K562 (cell line): Measurements from ENCODE around the gene SLC8A2. TPM values are rescaled to one million over a fixed set of nuclear protein-coding genes. Genes with fewer than 3 reads are reported as not detected.

Experiments
- ATAC-seq: fragments of 200-7000 bp; cut with Tn5 transposase; 3 replicates; pipeline ENCODE4 v1.9.1; 2020; ENCODE audit warnings: moderate library complexity
- BruUV-seq: library from RNA; stranded (reverse); fragments of 400-500 nt; replicated peaks from 2 replicates; lab custom pipeline; 2021; lab: Mats Ljungman, UMichigan
- CTCF ChIA-PET: fragments of 300-600 bp; formaldehyde crosslinking; extraction: SDS; loops from one replicate; lab custom pipeline; 2021; ENCODE audit warnings: low intra/inter-chr PET ratio; lab: Yijun Ruan, JAX
- POLR2A ChIA-PET: fragments of 300-600, 350-650 bp; sonication (Branson Sonifier 250); formaldehyde crosslinking; extraction: SDS; loops from one replicate; lab custom pipeline; 2021; ENCODE audit warnings: antibody characterized with exemption, inconsistent platforms; lab: Yijun Ruan, JAX
- DNase-seq, 4 experiments: peaks; one replicate each; pipeline versions ENCODE4 v3.0.0 to v3.0.0-alpha.2; 2011 to 2018; ENCODE audit warnings: low spot score in 3 of 4, mixed read lengths in 3 of 4; ENCODE audit errors: extremely low read depth in 1 of 4
- FAIRE-seq: peaks from 2 replicates; lab custom pipeline; 2011; peaks lifted over from hg19 to GRCh38; lab: Jason Lieb, UNC
- H2AFZ ChIP-seq: 2 replicates; pipeline ENCODE4 v1.6.0; 2011; ENCODE audit warnings: low read depth, low read length, control low read depth, inconsistent platforms
- H3K27ac ChIP-seq: fragments of 200-600 bp; 3 replicates; pipeline ENCODE4 v1.8.0; 2011; ENCODE audit warnings: low read depth, mild to moderate bottlenecking, control low read depth, inconsistent platforms, low read length, moderate library complexity, mixed read lengths; ENCODE audit errors: extremely low read depth
- H3K27me3 ChIP-seq, 2 experiments: fragments of 300-600 bp in 1 of 2; 2 replicates in 1 of 2; 3 replicates in 1 of 2; pipeline versions ENCODE4 v1.6.0 to v1.8.0; 2011; ENCODE audit warnings: inconsistent platforms in 2 of 2, low read length in 2 of 2, mild to moderate bottlenecking in 1 of 2, mixed read lengths in 1 of 2, moderate library complexity in 1 of 2; ENCODE audit not compliant: control insufficient read depth in 2 of 2, insufficient read depth in 2 of 2
- H3K36me3 ChIP-seq: fragments of 300-600 bp; 3 replicates; pipeline ENCODE4 v1.8.0; 2011; ENCODE audit warnings: mild to moderate bottlenecking, low read length, inconsistent platforms; ENCODE audit not compliant: control insufficient read depth, insufficient read depth
- H3K4me1 ChIP-seq, 2 experiments: fragments of 200-600 bp in 1 of 2; replicated peaks in 1 of 2; 2 replicates in 1 of 2; 3 replicates in 1 of 2; pipeline versions ENCODE4 v1.5.1 to v1.8.0; 2011; ENCODE audit warnings: inconsistent platforms in 2 of 2, low read length in 2 of 2, mild to moderate bottlenecking in 1 of 2, mixed read lengths in 1 of 2, moderate library complexity in 1 of 2; ENCODE audit not compliant: control insufficient read depth in 2 of 2, insufficient read depth in 2 of 2
- H3K4me2 ChIP-seq: 2 replicates; pipeline ENCODE4 v1.6.1; 2011; ENCODE audit warnings: low read length, control low read depth, inconsistent platforms, mixed read lengths; ENCODE audit not compliant: insufficient read depth
- H3K4me3 ChIP-seq: fragments of 200-600 bp; sonication (generic), shearing (Covaris generic); 2 replicates; pipeline ENCODE4 v1.5.1; 2016; ENCODE audit warnings: control low read depth, inconsistent platforms
- H3K79me2 ChIP-seq: fragments of 200-600 bp; 3 replicates; pipeline ENCODE4 v1.8.0; 2011; ENCODE audit warnings: low read length, inconsistent platforms; ENCODE audit not compliant: control insufficient read depth, insufficient read depth
- H3K9ac ChIP-seq, 2 experiments: 2 replicates each; pipeline versions ENCODE4 v1.6.0 to v1.6.1; 2011; ENCODE audit warnings: low read depth in 2 of 2, low read length in 2 of 2, control low read depth in 1 of 2, inconsistent platforms in 1 of 2, mild to moderate bottlenecking in 1 of 2, mixed read lengths in 1 of 2; ENCODE audit not compliant: insufficient read depth in 1 of 2
- H3K9me1 ChIP-seq: one replicate; pipeline ENCODE4 v1.6.0; 2011; ENCODE audit warnings: inconsistent platforms, mild to moderate bottlenecking, low read length, moderate library complexity; ENCODE audit not compliant: control insufficient read depth, insufficient read depth
- H3K9me3 ChIP-seq: replicated peaks from 2 replicates; pipeline ENCODE4 v1.5.1; 2011; ENCODE audit warnings: low read depth, low read length, inconsistent platforms; ENCODE audit not compliant: control insufficient read depth, insufficient read depth
- H4K20me1 ChIP-seq: replicated peaks from 2 replicates; pipeline ENCODE4 v1.6.1; 2011; ENCODE audit warnings: low read length, inconsistent platforms, mixed read lengths; ENCODE audit not compliant: control insufficient read depth, insufficient read depth
- CREM ChIP-seq: IDR thresholded peaks from 2 replicates; pipeline ENCODE4 v1.6.1; 2014; ENCODE audit warnings: antibody characterized with exemption, low read depth
- E2F1 ChIP-seq: sonication (generic); formaldehyde crosslinking; IDR thresholded peaks from 2 replicates; pipeline ENCODE4 v1.8.1; 2023; ENCODE audit warnings: mild to moderate bottlenecking, missing genetic modification reagents, moderate library complexity
- HMGXB4 ChIP-seq: sonication (generic); formaldehyde crosslinking; IDR thresholded peaks from 2 replicates; pipeline ENCODE4 v1.8.1; 2023; ENCODE audit warnings: mild to moderate bottlenecking, missing genetic modification reagents
- ILK ChIP-seq: fragments of 450-650 bp; IDR thresholded peaks from 2 replicates; pipeline ENCODE4 v1.6.1; 2016; ENCODE audit warnings: missing genetic modification characterization, low read depth, mild to moderate bottlenecking, missing compliant biosample characterization, moderate library complexity, borderline replicate concordance
- MEIS2 ChIP-seq: fragments of 450-650 bp; IDR thresholded peaks from 2 replicates; pipeline ENCODE4 v1.6.1; 2014; ENCODE audit warnings: mild to moderate bottlenecking; ENCODE audit not compliant: partially characterized antibody
- NKRF ChIP-seq: fragments of 450-650 bp; IDR thresholded peaks from 2 replicates; pipeline ENCODE4 v1.6.1; 2016; ENCODE audit warnings: borderline replicate concordance
- OTX1 ChIP-seq: fragments of 450-650 bp; formaldehyde crosslinking; IDR thresholded peaks from 2 replicates; pipeline ENCODE4 v1.4.0; 2022; ENCODE audit warnings: mild to moderate bottlenecking
- PRMT5 ChIP-seq: sonication (generic); formaldehyde crosslinking; IDR thresholded peaks from 2 replicates; pipeline ENCODE4 v1.5.0; 2020; ENCODE audit warnings: missing genetic modification reagents
- SNAPC5 ChIP-seq: fragments of 250-450 bp; sonication (Bioruptor Pico); IDR thresholded peaks from 2 replicates; pipeline ENCODE4 v1.8.0; 2021; ENCODE audit warnings: moderate library complexity, mild to moderate bottlenecking, inconsistent platforms
- THRAP3 ChIP-seq: fragments of 450-650 bp; IDR thresholded peaks from 2 replicates; pipeline ENCODE4 v1.6.1; 2016; ENCODE audit warnings: mild to moderate bottlenecking, inconsistent platforms, borderline replicate concordance
- ZHX1 ChIP-seq: fragments of 150-350 bp; conservative IDR thresholded peaks from 2 replicates; pipeline ENCODE4 v1.6.1; 2014; ENCODE audit warnings: low read length
- ZNF274 ChIP-seq: IDR thresholded peaks from 2 replicates; pipeline ENCODE4 v1.6.1; 2011; ENCODE audit warnings: low read depth, mild to moderate bottlenecking, low read length, moderate library complexity, borderline replicate concordance
- ZNF347 ChIP-seq: fragments of 450-650 bp; formaldehyde crosslinking; IDR thresholded peaks from 2 replicates; pipeline ENCODE4 v1.4.0; 2020; ENCODE audit warnings: low read depth, mild to moderate bottlenecking, moderate library complexity
- ZNF584 ChIP-seq: fragments of 200-800 bp; sonication (Bioruptor generic); IDR thresholded peaks from 2 replicates; pipeline ENCODE4 v1.6.1; 2016; ENCODE audit warnings: low read depth, mild to moderate bottlenecking, missing genetic modification characterization, missing compliant biosample characterization
- WGBS: fragments of 100-300 bp; shearing (Covaris generic); methylation state at CpG from one replicate; pipeline ENCODE4 v1.1.6; 2016; ENCODE audit warnings: low coverage, mixed read lengths; ENCODE audit not compliant: insufficient coverage; ENCODE audit errors: missing lambda C conversion rate; 5-methylcytosine and 5-hydroxymethylcytosine counted together
- in situ Hi-C: fragments of 300-500 bp; cut with MboI; formaldehyde crosslinking; loops from 4 replicates; pipeline ENCODE4 v1.15.0; 2018; ENCODE audit warnings: inconsistent platforms, mixed read lengths
- intact Hi-C: fragments of 100-400 bp; cut with micrococcal nuclease; formaldehyde crosslinking; loops from 2 replicates; pipeline ENCODE4 v1.14.2; 2022
- polyA plus RNA-seq, 8 experiments: library from polyadenylated mRNA; depleted of rRNA in 4 of 8; stranded (reverse) in 5 of 8; unstranded in 3 of 8; fragments of >200 nt; fragmentation: Nextera tagmentation in 2 of 8; fragmentation: Illumina TruSeq in 1 of 8; extraction: Ambion mirVana in 2 of 8; extraction: Trizol in 1 of 8; gene quantifications; 2 replicates each; pipeline versions ENCODE4 v1.2.1 to v1.2.3, GENCODE V29; 2011 to 2014; ENCODE audit warnings: inconsistent platforms in 1 of 8, missing spikeins in 1 of 8
- total RNA-seq, 7 experiments: library from RNA; depleted of rRNA in 6 of 7; stranded (reverse); fragments of >200 nt in 6 of 7; fragmentation: Illumina TruSeq in 2 of 7; extraction: Trizol in 2 of 7; gene quantifications; 2 replicates each; pipeline versions ENCODE4 v1.2.1 to v1.2.3, GENCODE V29; 2011 to 2021; ENCODE audit warnings: low replicate concordance in 1 of 7

SLC8A2 gene
- total and polyA plus RNA-seq, 9 of the 15 experiments (the other 6 are each of a cell fraction or from before 2014, with no cell fraction given): 0.07 to 0.66 (median 0.24) TPM; not detected in 3

GRCh38 chr19:47473336-47473735 is 1.6 kb upstream of the SLC8A2 start:
- ATAC-seq (no peak), FAIRE-seq (no peak), DNase-seq (peak in 1 of 4 experiments; percentile 10)
- CTCF ChIA-PET: no interaction called here
- in situ Hi-C loops: no loop called here
- Histone ChIP-seq H4K20me1 (peaks cover 11% of the 10 kb centered on the region; the same call in 1 of the 2 replicates), H3K36me3 (no peaks in the 10 kb centered on the region), H3K9ac (peak overlapping the region in 1 of 2 experiments; percentile 59; a peak in 2 of 4 replicates), H3K79me2 (no peaks in the 10 kb centered on the region), H3K4me3 (no peak overlapping the region), H2AFZ (no peak overlapping the region), H3K9me3 (no peaks in the 10 kb centered on the region), H3K4me1 (peaks cover 6 to 43% of the 10 kb centered on the region in 2 experiments), H3K27me3 (peaks cover 4 to 24% of the 10 kb centered on the region in 2 experiments; a peak in 3 of 5 replicates), H3K9me1 (no peaks in the 10 kb centered on the region), H3K27ac (no peak overlapping the region), H3K4me2 (no peak overlapping the region)
- WGBS: 42% methylated on average over 9 of the region's 10 CpGs
- no TSS peak for BruUV-seq
- POLR2A ChIA-PET: interaction anchor here (0.7 to 1.5 kb wide), 2 partner anchors 10 to 98 kb away, joined by 3 to 4 read pairs; partner anchors contain the start of gene KPTN
- intact Hi-C loops: no loop called here
- TF ChIP-seq ZNF584 (CRISPR knock-in tag) (no peak), NKRF (no peak), CREM (no peak), MEIS2 (no peak), SNAPC5 (CRISPR knock-in tag) (no peak), ZNF274 (no peak), ZHX1 (no peak), ILK (tag) (no peak), HMGXB4 (CRISPR knock-in tag) (no peak), E2F1 (CRISPR knock-in tag) (no peak), OTX1 (CRISPR knock-in tag) (no peak), PRMT5 (CRISPR knock-in tag) (no peak), THRAP3 (no peak), ZNF347 (CRISPR knock-in tag) (no peak)
